Stimulated activated CD8-positive, alpha-beta memory T cell treated with anti-CD3 and anti-CD28 coated beads, Interleukin-4, amount 100 ng/mL, for 4 hours (primary cell): Measurements from ENCODE around the gene EFCC1.

Experiments used
- DNase-seq, 2 donors: peaks; one replicate each; pipeline ENCODE4 v3.0.0-alpha.2; 2020; ENCODE audit warnings: low read depth in 2 of 2, low spot score in 1 of 2

Gene EFCC1

GRCh38 chr3:128994581-128995546, 6.2 kb upstream of the EFCC1 start:
- no peak for DNase-seq

DNA sequence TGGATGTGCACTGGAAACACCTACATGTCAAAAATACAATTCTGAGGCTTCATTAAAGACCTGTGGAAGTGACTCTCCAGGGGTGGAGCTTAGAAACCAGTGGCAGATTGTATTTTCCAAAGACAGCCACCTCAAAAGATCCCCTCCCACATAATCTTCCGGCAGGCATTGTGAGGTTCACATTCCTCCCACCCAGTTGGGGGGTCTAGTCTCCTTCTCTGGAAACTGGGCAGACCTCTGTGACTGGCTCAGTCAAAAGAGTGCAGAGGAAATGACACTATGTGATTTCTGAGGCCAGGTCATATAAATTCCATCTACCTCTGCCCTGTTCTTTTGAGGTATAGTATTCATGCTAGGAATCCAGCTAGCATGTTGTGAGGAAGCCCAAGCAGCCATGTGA, 5.4 kb upstream of the EFCC1 start:
- no peak for DNase-seq

- DNase-seq, result no peak
Observed at GRCh38 chr3:128996200-128996599, 4.9 kb upstream of the EFCC1 start.

- no peak for DNase-seq
Observed at GRCh38 chr3:128996726-128997125, 4.4 kb upstream of the EFCC1 start.

DNA sequence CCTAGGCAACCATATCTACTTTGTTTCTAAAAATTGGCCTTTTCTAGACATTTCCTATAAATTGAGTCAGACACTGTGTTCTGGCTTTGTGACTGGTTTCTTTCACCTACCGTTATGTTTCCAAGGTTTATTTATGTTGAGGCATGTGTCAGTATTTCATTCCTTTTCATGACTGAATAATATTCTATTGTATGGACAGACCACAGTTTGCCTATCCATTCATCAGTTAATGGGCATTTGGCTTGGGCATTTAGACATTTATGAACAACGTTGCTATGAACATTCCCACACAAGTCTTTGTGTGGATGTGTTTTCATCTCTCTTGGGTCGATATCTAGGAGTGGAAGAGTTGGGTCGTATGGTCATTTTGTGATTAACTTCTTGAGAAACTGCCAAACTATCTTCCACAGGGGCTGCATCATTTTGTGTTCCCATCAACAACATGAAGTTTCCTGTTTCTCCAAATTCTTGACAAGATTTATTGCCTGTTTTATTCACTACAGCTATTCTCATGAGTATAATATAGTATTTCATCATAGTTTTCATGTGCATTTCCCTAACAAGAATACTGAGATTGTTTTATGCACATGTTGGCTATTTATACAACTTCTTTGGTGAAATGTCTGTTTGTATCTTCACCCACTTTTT, 3.5 kb upstream of the EFCC1 start:
- DNase-seq, result no peak

- DNase-seq, result no peak
Observed at GRCh38 chr3:128998561-128998960, 2.5 kb upstream of the EFCC1 start.

DNA sequence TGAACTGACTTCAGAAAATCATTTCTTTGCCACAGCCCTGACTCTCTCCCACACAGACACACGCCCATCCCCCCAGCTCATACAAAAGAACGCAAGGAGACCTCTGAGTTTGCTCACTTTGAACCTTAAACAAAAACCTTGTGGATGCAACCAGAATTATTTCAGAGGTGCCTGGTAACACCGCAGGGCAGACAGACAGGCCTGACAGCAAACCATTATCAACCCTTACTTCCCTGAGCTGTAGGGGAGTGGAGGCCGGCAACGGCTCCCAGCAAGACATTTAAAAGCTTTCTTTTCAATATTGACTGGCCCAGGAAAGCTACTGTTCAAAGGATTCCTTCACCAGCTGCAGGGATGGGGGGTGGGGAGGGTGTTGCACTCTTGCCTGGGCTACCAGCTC, 2.0 kb upstream of the EFCC1 start:
- DNase-seq, result no peak

- DNase-seq, result no peak
Observed at GRCh38 chr3:129000742-129001100, 383 bp upstream of the EFCC1 start.

- no peak for DNase-seq
Observed at GRCh38 chr3:129001806-129002572, 885 bp downstream of the EFCC1 start.

GRCh38 chr3:129002573-129003569, 1.8 kb downstream of the EFCC1 start:
- DNase-seq, result no peak

- DNase-seq, result no peak
Observed at GRCh38 chr3:129003578-129004112, 2.5 kb downstream of the EFCC1 start.

- DNase-seq, result no peak
Observed at GRCh38 chr3:129004639-129005295, 3.7 kb downstream of the EFCC1 start.

- no peak for DNase-seq
Observed at GRCh38 chr3:129005526-129006303, 4.6 kb downstream of the EFCC1 start.

- no peak for DNase-seq
Observed at GRCh38 chr3:129006864-129007263, 5.8 kb downstream of the EFCC1 start.

- no peak for DNase-seq
Observed at GRCh38 chr3:129007792-129008191, 6.7 kb downstream of the EFCC1 start.

DNA sequence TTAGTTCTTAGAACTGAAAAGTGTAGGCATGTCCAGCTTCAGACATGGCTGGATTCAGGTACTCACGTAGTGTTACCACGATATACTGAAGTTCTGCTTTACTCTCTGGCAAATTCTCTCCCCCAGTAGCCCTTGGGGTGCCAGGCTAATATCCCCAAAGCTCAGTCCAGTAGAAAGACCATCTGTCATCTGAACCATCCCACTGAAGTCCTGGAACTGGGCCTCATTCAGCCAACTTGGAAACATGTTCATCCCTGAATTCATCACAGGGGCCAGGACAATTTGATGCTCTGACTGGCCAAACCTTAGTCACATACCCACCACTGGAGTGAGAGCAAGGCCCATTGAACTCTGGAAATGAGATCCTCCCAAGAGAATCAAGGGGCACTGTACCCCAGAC, 8.2 kb downstream of the EFCC1 start:
- DNase-seq, result no peak

GRCh38 chr3:129010310-129010956, 9.3 kb downstream of the EFCC1 start:
- no peak for DNase-seq

DNA sequence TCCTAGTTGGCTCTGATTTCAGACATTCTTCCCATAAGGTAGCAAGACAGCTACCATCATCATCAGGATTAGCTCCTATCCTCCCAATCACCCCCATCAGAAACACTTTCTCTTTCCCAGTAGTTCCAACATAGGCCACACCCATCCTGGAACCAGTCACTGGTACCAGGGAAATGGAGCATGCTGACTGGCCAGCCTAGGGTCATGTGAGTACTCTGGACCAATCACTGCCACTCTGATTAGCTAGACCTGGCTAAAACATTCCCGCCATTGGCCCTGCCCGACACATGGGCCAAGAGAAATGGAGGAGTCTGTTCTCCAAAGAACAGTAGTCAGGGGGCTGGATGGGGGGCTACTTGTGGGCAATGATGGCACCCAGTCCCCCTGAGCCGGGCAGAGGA, 12.4 kb downstream of the EFCC1 start:
- no peak for DNase-seq

- no peak for DNase-seq
Observed at GRCh38 chr3:129014148-129014547, 13.0 kb downstream of the EFCC1 start.
